ENCODE data around the gene NXN.
"Not testable (repeated sequence)": the region's sequence is repeated elsewhere in the genome, so short reads cannot be mapped to it uniquely, and the experiment has no call there.

The NXN gene

GRCh38 chr17:956905-957304 lies 22.7 kb downstream of the NXN start:
- no peak for DNase-seq (ENCODE audit: low read depth in 3 of 3, low spot score in 1 of 3)

- no peak for DNase-seq (ENCODE audit: low read depth in 3 of 3, low spot score in 1 of 3)
Measured at GRCh38 chr17:954431-955164, 25.0 kb downstream of the NXN start.

GRCh38 chr17:953767-954166 lies 25.8 kb downstream of the NXN start:
- DNase-seq (ENCODE audit: low read depth in 3 of 3, low spot score in 1 of 3): no peak

GRCh38 chr17:952592-952991 lies 27.0 kb downstream of the NXN start:
- not testable (repeated sequence) for DNase-seq (ENCODE audit: low read depth in 3 of 3, low spot score in 1 of 3)

GRCh38 chr17:951325-952132 lies 28.0 kb downstream of the NXN start:
- DNase-seq (ENCODE audit: low read depth in 3 of 3, low spot score in 1 of 3): no peak

GRCh38 chr17:949623-950303 lies 29.8 kb downstream of the NXN start:
- no peak for DNase-seq (ENCODE audit: low read depth in 3 of 3, low spot score in 1 of 3)

- DNase-seq (ENCODE audit: low read depth in 3 of 3, low spot score in 1 of 3): no peak
Measured at GRCh38 chr17:948284-948852, 31.2 kb downstream of the NXN start.

- DNase-seq (ENCODE audit: low read depth in 3 of 3, low spot score in 1 of 3): no peak
Measured at GRCh38 chr17:946510-947236, 32.9 kb downstream of the NXN start.

- no peak for DNase-seq (ENCODE audit: low read depth in 3 of 3, low spot score in 1 of 3)
Measured at GRCh38 chr17:945672-946071, 33.9 kb downstream of the NXN start.

GRCh38 chr17:944266-944826 lies 35.2 kb downstream of the NXN start:
- no peak for DNase-seq (ENCODE audit: low read depth in 3 of 3, low spot score in 1 of 3)

- no peak for DNase-seq (ENCODE audit: low read depth in 3 of 3, low spot score in 1 of 3)
Measured at GRCh38 chr17:935485-935884, 44.1 kb downstream of the NXN start.

GRCh38 chr17:933312-934073 lies 46.1 kb downstream of the NXN start:
- no peak for DNase-seq (ENCODE audit: low read depth in 3 of 3, low spot score in 1 of 3)

GRCh38 chr17:930258-930657 lies 49.3 kb downstream of the NXN start:
- DNase-seq (ENCODE audit: low read depth in 3 of 3, low spot score in 1 of 3): no peak

- DNase-seq (ENCODE audit: low read depth in 3 of 3, low spot score in 1 of 3): no peak
Measured at GRCh38 chr17:929586-929985, 50.0 kb downstream of the NXN start.

- DNase-seq (ENCODE audit: low read depth in 3 of 3, low spot score in 1 of 3): no peak
Measured at GRCh38 chr17:927611-928461, 51.7 kb downstream of the NXN start.

GRCh38 chr17:925817-926216 lies 53.8 kb downstream of the NXN start:
- no peak for DNase-seq (ENCODE audit: low read depth in 3 of 3, low spot score in 1 of 3)

GRCh38 chr17:924711-925475 lies 54.7 kb downstream of the NXN start:
- DNase-seq (ENCODE audit: low read depth in 3 of 3, low spot score in 1 of 3): no peak

GRCh38 chr17:924306-924705 lies 55.3 kb downstream of the NXN start:
- DNase-seq (ENCODE audit: low read depth in 3 of 3, low spot score in 1 of 3): not testable (repeated sequence)
